ENCODE results near the gene ARHGAP6. TPM values are rescaled to one million over a fixed set of nuclear protein-coding genes. Genes with fewer than 3 reads are reported as not detected.

The ARHGAP6 gene
- total and polyA plus RNA-seq, 2 donors from 2014 or later: 6.0 to 20.4 TPM

DNA sequence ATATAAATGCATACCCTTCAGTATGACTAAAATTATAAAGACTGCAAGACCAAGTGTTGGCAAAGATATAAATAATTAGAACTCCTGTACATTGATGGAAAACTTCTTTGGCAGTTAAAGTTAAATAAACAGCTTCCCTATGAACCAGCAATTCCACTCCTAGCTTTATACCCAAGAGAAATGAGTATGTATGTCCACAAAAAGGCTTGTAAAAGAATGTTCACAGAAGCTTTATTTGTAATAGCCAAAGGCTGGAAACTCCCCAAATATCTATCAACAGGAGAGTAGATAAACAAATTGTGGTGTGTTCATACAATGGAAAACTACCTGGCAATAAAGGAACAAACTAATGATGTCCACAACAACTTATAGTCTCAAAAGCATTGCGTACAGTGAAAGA is 187.7 kb downstream of the ARHGAP6 start:
- TF ChIP-seq, protein P1, sequence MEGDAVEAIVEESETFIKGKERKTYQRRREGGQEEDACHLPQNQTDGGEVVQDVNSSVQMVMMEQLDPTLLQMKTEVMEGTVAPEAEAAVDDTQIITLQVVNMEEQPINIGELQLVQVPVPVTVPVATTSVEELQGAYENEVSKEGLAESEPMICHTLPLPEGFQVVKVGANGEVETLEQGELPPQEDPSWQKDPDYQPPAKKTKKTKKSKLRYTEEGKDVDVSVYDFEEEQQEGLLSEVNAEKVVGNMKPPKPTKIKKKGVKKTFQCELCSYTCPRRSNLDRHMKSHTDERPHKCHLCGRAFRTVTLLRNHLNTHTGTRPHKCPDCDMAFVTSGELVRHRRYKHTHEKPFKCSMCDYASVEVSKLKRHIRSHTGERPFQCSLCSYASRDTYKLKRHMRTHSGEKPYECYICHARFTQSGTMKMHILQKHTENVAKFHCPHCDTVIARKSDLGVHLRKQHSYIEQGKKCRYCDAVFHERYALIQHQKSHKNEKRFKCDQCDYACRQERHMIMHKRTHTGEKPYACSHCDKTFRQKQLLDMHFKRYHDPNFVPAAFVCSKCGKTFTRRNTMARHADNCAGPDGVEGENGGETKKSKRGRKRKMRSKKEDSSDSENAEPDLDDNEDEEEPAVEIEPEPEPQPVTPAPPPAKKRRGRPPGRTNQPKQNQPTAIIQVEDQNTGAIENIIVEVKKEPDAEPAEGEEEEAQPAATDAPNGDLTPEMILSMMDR (IDR thresholded peaks at IDR 0.05; ENCODE audit: borderline replicate concordance, extremely low read depth, insufficient read depth): no peak
- no peak overlapping the region for H3K27ac ChIP-seq (ENCODE audit: low read depth in 2 of 2, low read length in 2 of 2)
- no peaks in the 10 kb centered on the region for H3K9me3 ChIP-seq (ENCODE audit: control insufficient read depth in 2 of 3, insufficient read depth in 1 of 3, low read length in 3 of 3)
- no peaks in the 10 kb centered on the region for H3K27me3 ChIP-seq (ENCODE audit: control insufficient read depth, insufficient read depth, low read length)
- intact Hi-C loops (cut with DNase I): no loop called here
- peak; percentile 8 for FAIRE-seq
- H3K4me1 ChIP-seq (ENCODE audit: control insufficient read depth in 2 of 3, insufficient read depth in 2 of 3, low read depth in 1 of 3, low read length in 3 of 3): no peaks in the 10 kb centered on the region
- no peak overlapping the region for H3K9ac ChIP-seq (ENCODE audit: low read length in 3 of 3)
- H3K36me3 ChIP-seq (ENCODE audit: control insufficient read depth in 2 of 3, insufficient read depth in 3 of 3, low read length in 3 of 3): no peaks in the 10 kb centered on the region
- no peak for DNase-seq
- H3K4me3 ChIP-seq (ENCODE audit: low read length in 3 of 3): no peak overlapping the region

DNA sequence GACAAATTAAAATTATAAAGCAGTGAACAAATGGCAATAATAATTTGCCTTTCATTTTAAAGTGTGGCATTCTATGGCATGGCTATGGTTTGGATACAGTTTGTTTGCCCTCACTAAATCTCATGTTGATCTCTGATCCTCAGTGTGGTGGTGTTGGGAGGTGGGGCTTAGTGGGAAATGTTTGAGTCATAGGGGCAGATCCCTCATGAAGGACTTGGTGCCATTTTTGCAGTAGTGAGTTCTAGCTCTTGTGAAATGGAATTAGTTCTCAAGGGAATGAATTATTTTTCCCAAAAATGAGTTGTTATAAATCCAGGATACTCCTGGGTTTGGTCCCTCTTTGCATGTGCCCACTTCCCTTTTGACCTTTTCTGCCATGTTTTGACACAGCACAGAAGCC is 191.1 kb downstream of the ARHGAP6 start:
- H3K4me3 ChIP-seq (ENCODE audit: low read length in 3 of 3): no peak overlapping the region
- FAIRE-seq (no peak), DNase-seq (no peak)
- intact Hi-C loops (cut with DNase I): no loop called here
- H3K27ac ChIP-seq (ENCODE audit: low read depth in 2 of 2, low read length in 2 of 2): no peak overlapping the region
- no peaks in the 10 kb centered on the region for H3K4me1 ChIP-seq (ENCODE audit: control insufficient read depth in 2 of 3, insufficient read depth in 2 of 3, low read depth in 1 of 3, low read length in 3 of 3)
- H3K36me3 ChIP-seq (ENCODE audit: control insufficient read depth in 2 of 3, insufficient read depth in 3 of 3, low read length in 3 of 3): no peaks in the 10 kb centered on the region
- H3K27me3 ChIP-seq (ENCODE audit: control insufficient read depth, insufficient read depth, low read length): no peaks in the 10 kb centered on the region
- no peaks in the 10 kb centered on the region for H3K9me3 ChIP-seq (ENCODE audit: control insufficient read depth in 2 of 3, insufficient read depth in 1 of 3, low read length in 3 of 3)
- no peak overlapping the region for H3K9ac ChIP-seq (ENCODE audit: low read length in 3 of 3)
- TF ChIP-seq, protein P1 (IDR thresholded peaks at IDR 0.05; ENCODE audit: borderline replicate concordance, extremely low read depth, insufficient read depth): no peak

DNA sequence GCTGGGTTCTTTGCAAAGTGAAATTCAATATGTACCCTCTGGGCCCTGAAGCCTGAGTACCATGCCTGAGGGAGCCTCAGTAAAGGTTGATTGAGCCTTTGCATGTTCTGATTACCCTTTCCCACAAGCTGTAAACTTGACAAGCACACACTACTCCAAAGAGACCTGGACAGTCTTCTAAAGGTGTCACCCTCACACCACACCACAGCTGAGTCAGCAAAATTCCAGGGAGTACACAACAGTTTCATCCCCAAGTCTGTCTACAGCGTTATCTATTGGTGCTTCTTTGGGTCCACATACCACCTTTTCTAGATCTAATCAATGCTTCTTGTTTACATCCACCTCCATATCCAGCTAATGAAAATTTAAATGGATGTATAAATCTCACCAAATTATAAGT is 191.7 kb downstream of the ARHGAP6 start:
- no peak overlapping the region for H3K9ac ChIP-seq (ENCODE audit: low read length in 3 of 3)
- H3K4me3 ChIP-seq (ENCODE audit: low read length in 3 of 3): no peak overlapping the region
- FAIRE-seq (no peak), DNase-seq (no peak)
- H3K4me1 ChIP-seq (ENCODE audit: control insufficient read depth in 2 of 3, insufficient read depth in 2 of 3, low read depth in 1 of 3, low read length in 3 of 3): no peaks in the 10 kb centered on the region
- intact Hi-C loops (cut with DNase I): no loop called here
- TF ChIP-seq, protein P1 (IDR thresholded peaks at IDR 0.05; ENCODE audit: borderline replicate concordance, extremely low read depth, insufficient read depth): no peak
- H3K36me3 ChIP-seq (ENCODE audit: control insufficient read depth in 2 of 3, insufficient read depth in 3 of 3, low read length in 3 of 3): no peaks in the 10 kb centered on the region
- no peaks in the 10 kb centered on the region for H3K9me3 ChIP-seq (ENCODE audit: control insufficient read depth in 2 of 3, insufficient read depth in 1 of 3, low read length in 3 of 3)
- H3K27ac ChIP-seq (ENCODE audit: low read depth in 2 of 2, low read length in 2 of 2): no peak overlapping the region
- no peaks in the 10 kb centered on the region for H3K27me3 ChIP-seq (ENCODE audit: control insufficient read depth, insufficient read depth, low read length)

DNA sequence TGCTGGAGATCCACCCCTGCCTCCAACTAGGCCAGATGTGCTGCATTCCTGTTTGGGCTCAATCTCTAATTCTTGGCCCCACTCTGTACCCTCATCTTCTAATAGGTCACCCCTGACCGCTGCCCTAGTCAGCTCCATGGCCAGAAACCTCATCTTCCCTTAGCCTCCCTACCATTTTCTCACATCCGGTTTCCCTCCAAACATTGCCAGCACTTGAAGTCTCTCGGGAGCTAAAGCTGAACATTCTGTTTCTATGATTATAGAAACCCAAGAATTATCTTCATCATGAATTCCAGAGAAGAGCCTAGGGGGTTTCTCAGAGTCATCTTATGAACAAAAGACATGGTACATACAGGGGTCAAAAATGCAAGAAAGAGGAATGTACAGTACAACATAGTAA is 192.8 kb downstream of the ARHGAP6 start:
- H3K36me3 ChIP-seq (ENCODE audit: control insufficient read depth in 2 of 3, insufficient read depth in 3 of 3, low read length in 3 of 3): no peaks in the 10 kb centered on the region
- no peak overlapping the region for H3K4me3 ChIP-seq (ENCODE audit: low read length in 3 of 3)
- H3K27ac ChIP-seq (ENCODE audit: low read depth in 2 of 2, low read length in 2 of 2): no peak overlapping the region
- H3K4me1 ChIP-seq (ENCODE audit: control insufficient read depth in 2 of 3, insufficient read depth in 2 of 3, low read depth in 1 of 3, low read length in 3 of 3): no peaks in the 10 kb centered on the region
- no peaks in the 10 kb centered on the region for H3K27me3 ChIP-seq (ENCODE audit: control insufficient read depth, insufficient read depth, low read length)
- H3K9ac ChIP-seq (ENCODE audit: low read length in 3 of 3): no peak overlapping the region
- FAIRE-seq (no peak), DNase-seq (no peak)
- intact Hi-C loops (cut with DNase I): no loop called here
- no peaks in the 10 kb centered on the region for H3K9me3 ChIP-seq (ENCODE audit: control insufficient read depth in 2 of 3, insufficient read depth in 1 of 3, low read length in 3 of 3)
- TF ChIP-seq, protein P1 (IDR thresholded peaks at IDR 0.05; ENCODE audit: borderline replicate concordance, extremely low read depth, insufficient read depth): no peak

Measured in kidney (tissue), 14 donors.